T-helper 1 cell treated with Interleukin-12 subunit alpha and Interleukin-12 subunit beta and Interleukin-4 antibody, amounts not matched to agents 30 ng/mL and 1 ng/mL, for 36 hours (primary cell): Measurements from ENCODE around the gene UNC45B. TPM values are rescaled to one million over a fixed set of nuclear protein-coding genes. Genes with fewer than 3 reads are reported as not detected.
"Not testable (repeated sequence)": the region's sequence is repeated elsewhere in the genome, so short reads cannot be mapped to it uniquely, and the experiment has no call there.

Experiments
- intact Hi-C: fragments of 100-400 bp; cut with micrococcal nuclease; formaldehyde crosslinking; loops from one replicate; pipeline ENCODE4 v1.15.1; 2024
- total RNA-seq: library from RNA; stranded (reverse); gene quantifications from 2 replicates; pipeline ENCODE4 v1.2.3, GENCODE V29; 2022

UNC45B gene
- total RNA-seq, 1 donor from 2014 or later: 0.05 TPM

DNA sequence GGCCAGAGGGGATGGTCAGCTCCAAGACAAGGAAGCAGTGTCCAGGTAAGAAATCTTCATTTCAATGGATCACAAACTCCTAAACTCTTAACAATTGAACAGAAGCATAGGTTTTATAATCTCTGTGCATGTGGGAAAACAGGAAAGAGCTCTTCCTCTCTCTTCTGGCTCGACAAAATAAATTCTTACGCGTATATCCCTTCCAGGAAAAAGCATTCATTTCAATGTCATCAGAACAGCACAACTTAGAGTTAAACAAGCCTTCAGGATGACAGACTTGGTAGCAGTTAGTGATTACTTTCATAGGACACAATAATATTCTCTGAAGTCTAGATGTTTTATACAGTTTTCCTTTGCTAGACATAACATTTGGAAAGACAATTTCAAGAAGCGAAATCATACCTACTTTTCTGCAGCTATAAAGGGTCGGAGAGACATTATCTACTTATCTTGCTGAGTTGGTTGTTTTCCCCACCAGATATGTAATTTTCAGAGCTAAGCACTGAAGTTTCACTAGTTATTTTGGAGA, 65.9 kb downstream of the UNC45B start:
- intact Hi-C loops: no loop called here

DNA sequence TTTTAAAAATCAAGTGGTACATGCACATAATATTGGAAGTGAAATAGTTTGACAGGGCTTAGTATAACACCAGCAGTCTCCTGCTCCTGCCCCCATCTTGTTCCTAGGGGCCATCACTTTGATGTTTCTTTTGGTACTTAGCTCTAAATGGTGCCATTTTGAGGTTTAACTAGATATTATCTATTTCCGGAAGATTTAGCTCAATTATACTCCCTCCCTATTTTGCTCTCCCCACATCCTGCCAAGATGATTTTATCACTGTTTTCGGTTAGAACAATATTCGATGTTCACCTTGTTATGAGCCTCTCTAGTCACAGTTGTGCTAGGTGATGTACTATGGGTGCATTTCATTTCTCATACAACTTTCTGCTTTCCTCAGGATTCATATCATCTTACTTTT, 66.6 kb downstream of the UNC45B start:
- intact Hi-C loops: loop anchor here (1.0 to 2.0 kb wide), 10 partner anchors 28 to 373 kb away; partner anchors contain the start of genes AP2B1, PEX12, SLFN12 and SLFN12L

- intact Hi-C loops: loop anchor here (1.0 to 2.0 kb wide), 10 partner anchors 28 to 373 kb away; partner anchors contain the start of genes AP2B1, PEX12, SLFN12 and SLFN12L
Observed at GRCh38 chr17:35214631-35215273, 67.1 kb downstream of the UNC45B start.

DNA sequence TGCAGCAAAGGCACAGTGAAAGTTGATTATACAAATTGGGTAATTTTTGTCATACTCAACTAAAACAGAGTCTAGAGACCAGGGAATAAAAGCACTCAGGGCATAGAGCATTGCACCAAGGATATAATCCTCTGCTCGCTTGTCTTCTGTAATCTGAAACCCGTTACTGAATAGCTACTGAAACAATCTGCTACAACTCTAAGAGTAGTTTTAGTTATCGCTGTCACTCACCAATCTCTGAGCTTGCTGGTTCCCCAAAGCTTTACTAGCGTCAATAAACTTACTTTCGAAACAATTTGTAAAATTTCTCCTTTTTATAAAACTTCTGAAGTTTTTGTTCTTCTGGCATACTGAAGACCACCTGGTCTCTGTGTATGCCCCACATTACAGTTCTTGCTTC, 69.5 kb downstream of the UNC45B start:
- intact Hi-C loops: no loop called here

DNA sequence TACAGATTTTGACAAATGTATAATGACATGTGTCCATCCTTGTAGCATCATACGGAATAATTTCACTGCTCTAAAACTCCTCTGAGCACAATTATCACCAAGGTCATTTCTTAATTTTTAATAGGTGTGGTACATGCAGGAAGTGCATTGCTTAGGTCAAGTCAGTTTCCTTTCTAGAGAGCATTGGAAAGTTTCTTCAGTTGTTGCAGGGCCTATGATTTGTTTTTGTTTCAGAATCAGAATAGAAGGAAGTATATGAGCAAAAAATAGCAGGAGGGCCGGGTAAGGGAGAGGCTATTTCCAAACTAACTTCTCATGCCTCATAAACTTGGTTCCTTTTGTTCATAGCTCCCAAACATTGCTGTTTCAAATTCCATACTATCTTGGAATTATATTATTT, 71.3 kb downstream of the UNC45B start:
- intact Hi-C loops: loop anchor here (2.0 kb wide), 1 partner anchor 122 kb away; no protein-coding TSS in a partner anchor

- intact Hi-C loops: no loop called here
Observed at GRCh38 chr17:35222452-35222851, 74.8 kb downstream of the UNC45B start.

GRCh38 chr17:35224436-35224835, 76.8 kb downstream of the UNC45B start:
- intact Hi-C loops: no loop called here

DNA sequence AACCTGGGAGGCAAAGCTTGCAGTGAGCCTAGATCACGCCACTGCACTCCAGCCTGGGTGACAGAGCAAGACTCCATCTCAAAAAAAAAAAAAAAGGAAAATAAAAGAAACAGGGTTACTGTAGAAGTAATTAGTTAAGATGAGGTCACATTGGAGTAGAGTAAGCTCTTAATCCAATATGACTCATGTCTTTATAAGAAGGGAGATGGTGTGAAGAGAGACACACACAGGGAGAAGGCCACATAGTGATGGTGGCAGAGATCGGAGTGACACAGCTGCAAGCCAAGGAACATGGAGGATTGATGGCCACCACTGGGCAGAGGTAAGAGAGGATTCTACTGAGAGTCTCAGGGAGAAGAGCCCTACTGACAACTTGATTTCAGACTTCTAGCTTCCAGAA, 79.9 kb downstream of the UNC45B start:
- intact Hi-C loops: no loop called here

GRCh38 chr17:35229638-35230037, 82.0 kb downstream of the UNC45B start:
- intact Hi-C loops: no loop called here

DNA sequence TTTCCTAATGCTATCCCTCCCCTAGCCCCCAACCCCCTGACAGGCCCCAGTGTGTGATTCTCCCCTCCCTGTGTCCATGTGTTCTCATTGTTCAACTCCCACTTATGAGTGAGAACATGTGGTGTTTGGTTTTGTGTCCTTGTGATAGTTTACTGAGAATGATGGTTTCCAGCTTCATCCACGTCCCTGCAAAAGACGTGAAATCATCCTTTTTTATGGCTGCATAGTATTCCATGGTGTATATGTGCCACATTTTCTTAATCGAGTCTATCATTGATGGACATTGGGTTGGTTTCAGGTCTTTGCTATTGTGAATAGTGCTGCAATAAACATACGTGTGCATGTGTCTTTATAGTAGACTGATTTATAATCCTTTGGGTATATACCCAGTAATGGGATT, 86.7 kb downstream of the UNC45B start:
- intact Hi-C loops: not testable (repeated sequence)

- intact Hi-C loops: no loop called here
Observed at GRCh38 chr17:35235289-35235688, 87.7 kb downstream of the UNC45B start.

DNA sequence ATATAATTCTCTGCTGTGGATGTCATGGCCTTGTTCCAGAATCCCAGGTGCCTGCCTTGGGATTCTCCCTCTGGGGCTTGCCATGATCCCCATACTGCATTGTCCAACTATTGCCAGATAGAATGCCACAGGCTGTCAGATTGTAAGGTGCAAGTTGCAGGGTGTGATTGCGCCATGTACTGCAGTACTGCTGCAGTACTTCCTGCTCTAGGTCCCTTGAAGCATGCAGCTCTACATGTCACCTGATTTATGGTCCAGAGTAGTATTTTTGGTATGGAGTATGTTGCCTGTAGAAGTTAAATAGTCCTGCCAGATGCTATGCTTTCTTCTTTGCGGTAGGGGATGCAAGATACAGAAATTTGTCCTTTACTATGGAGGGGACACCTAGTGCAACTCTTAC, 88.3 kb downstream of the UNC45B start:
- intact Hi-C loops: no loop called here

DNA sequence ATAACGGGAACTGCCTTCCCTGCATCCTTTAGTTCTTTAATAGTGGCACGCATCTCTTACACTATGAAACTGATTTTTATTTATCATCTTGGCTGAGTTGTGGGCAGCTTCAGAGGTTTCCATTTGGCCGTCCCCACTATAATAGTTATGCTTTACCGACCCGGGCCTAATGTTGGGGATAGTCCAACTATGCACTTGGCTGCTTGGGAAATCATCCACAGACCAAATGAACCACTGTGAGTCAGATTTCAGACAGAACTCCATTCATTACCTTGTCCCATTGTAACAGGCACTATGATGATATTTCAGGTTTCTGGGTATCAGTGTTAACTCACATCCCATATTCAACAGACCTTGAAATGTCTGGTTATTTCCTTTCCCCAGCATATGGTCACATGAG, 89.2 kb downstream of the UNC45B start:
- intact Hi-C loops: no loop called here

DNA sequence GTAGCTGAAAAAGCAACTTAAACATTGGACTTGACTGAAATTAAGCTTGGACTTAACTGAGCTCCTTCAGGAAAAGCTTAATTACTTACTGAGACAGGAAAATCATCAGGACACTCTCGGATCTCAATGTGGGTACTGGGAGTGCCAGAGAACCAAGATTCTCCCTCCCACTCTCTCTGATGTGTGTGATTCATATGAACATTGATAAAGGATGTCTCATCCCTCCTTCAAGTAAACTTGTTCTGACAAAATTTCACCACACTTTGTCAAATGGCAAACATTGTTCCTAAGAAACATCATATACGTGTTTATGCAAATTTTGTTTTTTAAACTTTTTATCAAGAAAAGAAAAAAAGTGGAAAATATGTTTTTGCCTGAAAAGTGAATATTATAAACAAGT, 91.2 kb downstream of the UNC45B start:
- intact Hi-C loops: no loop called here

Other genes starting within 250 kb of the UNC45B start
- 0.88 and 1.1 TPM in 2 replicates for gene CCT6B, start 186.4 kb upstream of the UNC45B start, total RNA-seq
- 26.4 and 29.4 TPM in 2 replicates for gene ZNF830, start 186.3 kb upstream of the UNC45B start, total RNA-seq
- gene LIG3, start 167.3 kb upstream of the UNC45B start, total RNA-seq: 44.3 and 45.5 TPM in 2 replicates
- 77.9 and 80.2 TPM in 2 replicates for gene RFFL, start 84.1 kb upstream of the UNC45B start, total RNA-seq
- gene RAD51D, start 28.0 kb upstream of the UNC45B start, total RNA-seq: 30.2 and 31.1 TPM in 2 replicates
- 0.15 TPM in 1 of 2 replicates, not detected in the other for gene FNDC8, start 26.2 kb upstream of the UNC45B start, total RNA-seq
- gene NLE1, start 5.5 kb upstream of the UNC45B start, total RNA-seq: 19.2 and 20.2 TPM in 2 replicates
- not detected in 2 replicates for gene SLC35G3, start 46.6 kb downstream of the UNC45B start, total RNA-seq
- gene SLFN5, start 95.3 kb downstream of the UNC45B start, total RNA-seq: 112 and 115 TPM in 2 replicates
- gene SLFN11, start 225.8 kb downstream of the UNC45B start, total RNA-seq: 74.5 and 82.9 TPM in 2 replicates